Measurements from ENCODE around the gene LHX1. TPM values are rescaled to one million over a fixed set of nuclear protein-coding genes. Genes with fewer than 3 reads are reported as not detected.

The LHX1 gene
- total RNA-seq, 4 donors from 2014 or later: not detected

DNA sequence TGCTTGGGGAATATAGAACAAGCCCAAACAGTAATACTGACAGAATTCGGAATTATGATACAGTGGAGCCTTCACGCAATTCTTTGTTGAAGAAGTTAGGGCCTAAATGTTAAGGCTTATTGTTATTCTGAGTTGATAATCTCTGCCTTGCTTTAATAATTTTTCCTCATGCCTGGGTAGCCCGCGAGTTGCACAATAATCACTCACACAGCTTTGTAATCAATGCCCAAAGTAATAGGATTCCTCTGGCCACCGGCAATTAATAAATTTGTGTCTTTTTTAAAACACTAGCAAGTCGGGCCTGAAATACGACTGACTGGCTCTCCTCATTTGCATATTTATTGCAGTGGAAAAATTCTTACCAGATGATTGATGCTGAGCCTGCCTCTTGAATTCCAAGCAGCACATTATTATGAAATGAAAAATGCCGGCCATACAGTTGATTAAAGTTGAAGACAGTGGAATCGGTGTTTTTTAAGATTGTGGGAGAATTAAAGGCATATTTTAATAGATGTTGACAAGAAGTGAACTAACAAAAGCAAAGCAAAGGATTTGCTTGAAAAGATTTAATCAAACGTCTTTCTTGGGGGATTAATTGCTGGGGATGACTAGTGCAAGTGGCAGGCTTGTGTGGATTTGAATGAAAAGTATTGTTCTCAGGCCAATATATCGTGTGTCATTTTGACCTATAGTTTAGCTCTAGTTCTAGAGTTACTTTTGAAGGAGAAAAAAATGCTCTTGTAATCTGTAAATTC is 41.7 kb downstream of the LHX1 start:
- in situ Hi-C loops (cut with MboI; ENCODE audit: low pct_ligation_motif_present in 1 of 4, low pct_unique_long_range_greater_than_20kb in 1 of 4, low sequenced_read_pairs in 3 of 4): no loop called here
- 62 to 79% methylated on average over 9 to 11 of the region's 11 CpGs for WGBS, 2 donors (ENCODE audit: low coverage in 1 of 2)
- Histone ChIP-seq H3K27ac (no peak overlapping the region), H3K27me3 (no peaks in the 10 kb centered on the region), H3K36me3 (no peaks in the 10 kb centered on the region), H3K9me3 (no peaks in the 10 kb centered on the region), H3K4me1 (peaks cover 0 to 12% (median 3%) of the 10 kb centered on the region in 4 donors), H3K4me3 (no peak overlapping the region)
- intact Hi-C loops (cut with DNase I; ENCODE audit: low total_unique reads): no loop called here
- DNase-seq: no peak
- TF ChIP-seq, protein P1, sequence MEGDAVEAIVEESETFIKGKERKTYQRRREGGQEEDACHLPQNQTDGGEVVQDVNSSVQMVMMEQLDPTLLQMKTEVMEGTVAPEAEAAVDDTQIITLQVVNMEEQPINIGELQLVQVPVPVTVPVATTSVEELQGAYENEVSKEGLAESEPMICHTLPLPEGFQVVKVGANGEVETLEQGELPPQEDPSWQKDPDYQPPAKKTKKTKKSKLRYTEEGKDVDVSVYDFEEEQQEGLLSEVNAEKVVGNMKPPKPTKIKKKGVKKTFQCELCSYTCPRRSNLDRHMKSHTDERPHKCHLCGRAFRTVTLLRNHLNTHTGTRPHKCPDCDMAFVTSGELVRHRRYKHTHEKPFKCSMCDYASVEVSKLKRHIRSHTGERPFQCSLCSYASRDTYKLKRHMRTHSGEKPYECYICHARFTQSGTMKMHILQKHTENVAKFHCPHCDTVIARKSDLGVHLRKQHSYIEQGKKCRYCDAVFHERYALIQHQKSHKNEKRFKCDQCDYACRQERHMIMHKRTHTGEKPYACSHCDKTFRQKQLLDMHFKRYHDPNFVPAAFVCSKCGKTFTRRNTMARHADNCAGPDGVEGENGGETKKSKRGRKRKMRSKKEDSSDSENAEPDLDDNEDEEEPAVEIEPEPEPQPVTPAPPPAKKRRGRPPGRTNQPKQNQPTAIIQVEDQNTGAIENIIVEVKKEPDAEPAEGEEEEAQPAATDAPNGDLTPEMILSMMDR (IDR thresholded peaks at IDR 0.05): no peak
- TF ChIP-seq POLR2A (IDR thresholded peaks at IDR 0.05) (no peak), EP300 (IDR thresholded peaks at IDR 0.05; ENCODE audit: low read depth) (no peak), POLR2AphosphoS5 (IDR thresholded peaks at IDR 0.05) (no peak)

DNA sequence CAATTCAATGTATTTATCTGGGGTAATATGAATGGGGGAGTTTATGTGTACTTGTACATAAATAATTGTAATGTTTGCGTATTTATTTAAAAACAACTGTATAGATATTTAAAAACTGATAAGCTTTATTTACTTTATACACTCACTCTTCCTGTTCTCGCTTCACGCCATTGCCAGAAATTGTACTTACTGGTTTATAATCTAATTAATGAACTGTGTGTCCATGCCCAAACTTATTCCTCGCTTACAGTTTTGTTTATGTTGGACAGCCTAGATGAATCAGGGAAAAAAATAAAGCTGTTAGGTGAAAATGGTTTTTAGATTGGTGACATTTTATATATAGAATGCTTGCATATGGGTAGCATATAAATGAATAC is 42.3 kb downstream of the LHX1 start:
- intact Hi-C loops (cut with DNase I; ENCODE audit: low total_unique reads): no loop called here
- Histone ChIP-seq H3K27me3 (no peaks in the 10 kb centered on the region), H3K4me3 (no peak overlapping the region), H3K9me3 (no peaks in the 10 kb centered on the region), H3K36me3 (no peaks in the 10 kb centered on the region), H3K27ac (no peak overlapping the region), H3K4me1 (peaks cover 0 to 12% (median 3%) of the 10 kb centered on the region in 4 donors)
- in situ Hi-C loops (cut with MboI; ENCODE audit: low pct_ligation_motif_present in 1 of 4, low pct_unique_long_range_greater_than_20kb in 1 of 4, low sequenced_read_pairs in 3 of 4): no loop called here
- WGBS, 2 donors (ENCODE audit: low coverage in 1 of 2): 76 to 90% methylated on average over 4 of the region's 4 CpGs
- TF ChIP-seq EP300 (IDR thresholded peaks at IDR 0.05; ENCODE audit: low read depth): no peak
- TF ChIP-seq POLR2AphosphoS5 (IDR thresholded peaks at IDR 0.05): no peak
- TF ChIP-seq, protein P1 (IDR thresholded peaks at IDR 0.05): no peak
- TF ChIP-seq POLR2A (IDR thresholded peaks at IDR 0.05): no peak
- no peak for DNase-seq

GRCh38 chr17:36980280-36980761 is 43.0 kb downstream of the LHX1 start:
- no peak overlapping the region for H3K27ac ChIP-seq
- no peaks in the 10 kb centered on the region for H3K9me3 ChIP-seq
- H3K36me3 ChIP-seq: no peaks in the 10 kb centered on the region
- WGBS, 2 donors (ENCODE audit: low coverage in 1 of 2): 38% methylated on average over 2 of the region's 2 CpGs
- in situ Hi-C loops (cut with MboI; ENCODE audit: low pct_ligation_motif_present in 1 of 4, low pct_unique_long_range_greater_than_20kb in 1 of 4, low sequenced_read_pairs in 3 of 4): no loop called here
- TF ChIP-seq POLR2A (IDR thresholded peaks at IDR 0.05): no peak
- no peak for TF ChIP-seq EP300 (IDR thresholded peaks at IDR 0.05; ENCODE audit: low read depth)
- TF ChIP-seq POLR2AphosphoS5 (IDR thresholded peaks at IDR 0.05): no peak
- TF ChIP-seq, protein P1 (IDR thresholded peaks at IDR 0.05): no peak
- DNase-seq: no peak
- intact Hi-C loops (cut with DNase I; ENCODE audit: low total_unique reads): no loop called here
- H3K4me3 ChIP-seq: no peak overlapping the region
- H3K4me1 ChIP-seq: peaks cover 0 to 12% (median 3%) of the 10 kb centered on the region in 4 donors
- no peaks in the 10 kb centered on the region for H3K27me3 ChIP-seq

- intact Hi-C loops (cut with DNase I; ENCODE audit: low total_unique reads): no loop called here
- in situ Hi-C loops (cut with MboI; ENCODE audit: low pct_ligation_motif_present in 1 of 4, low pct_unique_long_range_greater_than_20kb in 1 of 4, low sequenced_read_pairs in 3 of 4): no loop called here
Measured at GRCh38 chr17:36983618-36984017, 46.3 kb downstream of the LHX1 start.

More at GRCh38 chr17:36983618-36984017, 46.3 kb downstream of the LHX1 start:
- peaks cover 0 to 23% (median 3%) of the 10 kb centered on the region in 4 donors for H3K36me3 ChIP-seq
- TF ChIP-seq POLR2AphosphoS5 (IDR thresholded peaks at IDR 0.05) (no peak), POLR2A (IDR thresholded peaks at IDR 0.05) (no peak), EP300 (IDR thresholded peaks at IDR 0.05; ENCODE audit: low read depth) (no peak)
- TF ChIP-seq, protein P1 (IDR thresholded peaks at IDR 0.05): no peak
- H3K27ac ChIP-seq: no peak overlapping the region
- H3K4me1 ChIP-seq: peaks cover 0 to 12% (median 3%) of the 10 kb centered on the region in 4 donors
- no peak overlapping the region for H3K4me3 ChIP-seq
- H3K9me3 ChIP-seq: no peaks in the 10 kb centered on the region
- DNase-seq: no peak
- no peaks in the 10 kb centered on the region for H3K27me3 ChIP-seq
